SIG-M5 (cell line): ENCODE results near the gene TUBB4B.

Experiments
- DNase-seq: peaks from one replicate; lab custom pipeline; 2025; lab: John Stamatoyannopoulos, UW

The TUBB4B gene

GRCh38 chr9:137212520-137212919 lies 28.6 kb upstream of the TUBB4B start:
- DNase-seq = no peak

GRCh38 chr9:137213160-137214060 lies 27.7 kb upstream of the TUBB4B start:
- DNase-seq = no peak

DNA sequence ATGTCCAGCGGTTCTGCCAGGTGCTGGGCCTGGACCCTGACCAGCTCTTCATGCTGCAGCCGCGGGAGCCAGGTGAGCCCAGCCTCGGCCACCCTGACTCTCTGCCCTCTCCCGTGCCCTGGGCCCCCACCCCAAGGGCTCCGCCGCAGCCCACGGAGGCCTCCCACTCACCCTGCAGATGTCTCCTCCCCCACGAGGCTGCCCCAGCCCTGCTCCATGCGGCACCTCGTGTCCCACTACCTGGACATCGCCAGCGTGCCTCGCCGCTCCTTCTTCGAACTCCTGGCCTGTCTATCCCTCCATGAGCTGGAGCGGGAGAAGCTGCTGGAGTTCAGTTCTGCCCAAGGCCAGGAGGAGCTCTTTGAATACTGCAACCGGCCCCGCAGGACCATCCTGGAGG lies 26.5 kb upstream of the TUBB4B start:
- no peak for DNase-seq

GRCh38 chr9:137215196-137215986 lies 25.7 kb upstream of the TUBB4B start:
- no peak for DNase-seq

DNA sequence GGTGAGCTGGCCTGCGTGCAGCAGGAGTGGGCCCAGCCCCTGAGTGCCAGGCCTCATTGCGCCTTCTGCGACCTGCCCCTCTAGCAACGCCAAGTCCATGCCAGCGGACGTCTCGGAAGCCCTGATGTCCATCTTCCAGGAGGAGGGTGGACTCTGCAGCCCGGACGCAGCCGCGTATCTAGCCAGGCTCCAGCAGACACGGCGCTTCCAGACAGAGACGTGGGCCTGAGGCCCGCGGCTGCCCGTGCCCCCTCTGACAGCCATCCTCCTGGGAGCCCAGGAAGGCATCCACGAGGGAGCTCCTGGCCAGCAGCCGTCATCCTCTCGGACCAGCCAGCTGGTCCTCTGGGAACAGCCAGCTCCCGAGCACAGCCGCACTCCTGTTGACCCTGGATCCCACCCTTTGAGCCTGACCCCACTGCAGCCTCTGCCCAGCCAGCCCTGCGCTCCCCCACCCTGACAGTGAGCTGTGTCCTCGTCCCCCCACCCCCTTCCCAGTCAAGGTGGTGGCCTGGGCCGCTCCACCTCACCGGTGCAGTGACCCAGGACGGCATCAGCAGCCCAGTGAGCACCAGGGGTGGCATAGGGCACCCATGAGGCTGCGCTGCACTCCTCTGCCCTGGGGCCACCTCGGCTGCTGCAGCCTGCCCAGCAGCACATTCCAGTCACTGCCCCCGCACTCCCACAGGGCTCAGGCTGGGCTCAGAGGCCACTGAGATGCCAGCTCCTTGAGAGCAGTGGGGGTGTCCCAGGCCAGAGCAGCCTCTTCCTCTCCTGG lies 24.7 kb upstream of the TUBB4B start:
- no peak for DNase-seq

DNA sequence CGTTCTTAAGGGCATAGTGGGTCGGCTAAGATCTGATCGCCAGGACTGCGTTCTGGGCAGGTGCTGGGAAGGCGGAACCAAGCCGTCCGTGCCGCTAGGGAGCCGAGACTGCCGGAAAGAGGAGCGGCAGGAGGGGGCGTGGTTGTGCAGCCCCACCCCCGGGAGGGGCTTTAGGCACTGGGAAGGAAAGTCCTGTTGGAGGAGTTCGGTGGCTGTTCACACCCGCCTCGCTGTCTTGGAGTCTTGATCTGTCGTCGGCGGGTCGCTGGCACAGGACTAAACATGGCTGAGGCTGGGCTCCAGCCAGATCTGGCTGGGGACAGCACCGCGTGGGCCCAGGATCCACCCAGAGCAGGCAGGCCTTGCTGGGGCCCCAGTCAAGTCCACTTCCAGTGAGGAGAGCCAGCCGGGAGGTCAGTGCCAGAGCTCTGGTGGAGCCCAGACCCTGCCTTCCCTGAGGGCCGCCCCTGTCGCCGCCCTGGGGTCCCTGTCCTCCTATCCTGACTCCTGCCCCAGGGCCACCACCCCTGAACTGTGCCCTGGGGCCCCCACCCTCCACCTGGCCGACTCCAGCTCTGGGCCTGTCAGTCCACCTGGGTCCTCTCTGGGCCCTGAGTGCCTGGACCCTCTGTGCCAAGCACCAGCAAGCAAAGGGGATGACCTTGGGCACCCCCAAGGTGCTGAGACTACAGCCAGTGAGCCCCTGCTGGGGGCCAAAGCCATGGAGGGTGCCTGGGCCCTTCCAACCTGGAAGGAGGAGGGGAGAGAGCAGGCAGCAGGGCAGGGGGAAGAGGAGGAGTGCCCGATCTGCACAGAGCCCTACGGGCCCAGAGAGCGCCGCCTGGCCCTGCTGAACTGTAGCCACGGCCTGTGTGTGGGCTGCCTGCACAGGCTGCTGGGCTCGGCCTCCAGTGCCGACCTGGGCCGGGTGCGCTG lies 23.5 kb upstream of the TUBB4B start:
- DNase-seq = no peak

DNA sequence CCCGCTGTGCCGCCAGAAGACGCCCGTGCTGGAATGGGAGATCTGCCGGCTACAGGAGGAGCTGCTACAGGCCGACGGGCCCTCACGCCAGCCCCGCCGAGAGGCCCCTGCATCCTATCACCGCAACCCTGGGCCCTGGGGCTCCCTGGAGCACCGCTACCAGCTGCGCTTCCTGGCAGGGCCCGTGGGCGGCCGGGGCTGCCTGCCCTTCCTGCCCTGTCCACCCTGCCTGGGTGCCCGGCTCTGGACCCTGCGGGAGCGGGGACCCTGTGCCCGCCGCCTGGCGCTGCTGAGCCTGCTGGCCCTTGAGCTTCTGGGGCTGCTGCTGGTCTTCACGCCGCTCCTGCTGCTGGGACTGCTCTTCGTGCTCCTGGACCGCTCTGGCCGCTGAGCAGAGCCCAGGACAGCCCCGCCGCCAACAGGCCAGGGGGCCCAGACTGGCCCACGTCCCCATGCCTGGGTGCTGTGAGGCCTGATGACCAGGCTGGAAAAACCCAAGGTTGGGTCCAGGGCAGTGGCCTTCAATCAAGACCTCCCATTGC lies 22.8 kb upstream of the TUBB4B start:
- DNase-seq = no peak

DNA sequence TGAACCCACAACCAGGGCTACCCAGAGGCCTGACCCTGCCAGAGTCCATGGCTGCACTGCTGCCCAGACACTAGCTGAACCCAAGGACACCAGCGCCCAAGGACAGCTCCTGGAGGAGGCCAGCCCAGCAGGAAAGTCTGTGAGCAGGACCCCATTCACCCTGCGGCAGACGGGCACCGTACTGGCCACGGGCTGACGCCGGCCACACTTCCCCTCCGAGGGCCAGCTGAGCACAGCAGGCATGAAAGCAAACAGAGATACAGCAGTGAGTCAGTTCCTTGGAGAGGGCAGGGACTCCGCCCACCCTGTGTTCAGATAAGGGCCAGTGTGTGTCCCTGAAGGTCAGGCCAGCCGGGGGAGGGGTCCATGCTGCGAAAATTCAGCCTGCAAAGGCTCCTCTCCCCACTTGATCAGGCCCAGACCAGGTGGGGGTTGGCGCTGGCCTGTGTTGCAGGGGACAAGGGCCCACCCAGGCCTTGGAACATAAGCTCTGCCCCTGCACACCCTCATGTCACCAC lies 22.3 kb upstream of the TUBB4B start:
- no peak for DNase-seq

DNA sequence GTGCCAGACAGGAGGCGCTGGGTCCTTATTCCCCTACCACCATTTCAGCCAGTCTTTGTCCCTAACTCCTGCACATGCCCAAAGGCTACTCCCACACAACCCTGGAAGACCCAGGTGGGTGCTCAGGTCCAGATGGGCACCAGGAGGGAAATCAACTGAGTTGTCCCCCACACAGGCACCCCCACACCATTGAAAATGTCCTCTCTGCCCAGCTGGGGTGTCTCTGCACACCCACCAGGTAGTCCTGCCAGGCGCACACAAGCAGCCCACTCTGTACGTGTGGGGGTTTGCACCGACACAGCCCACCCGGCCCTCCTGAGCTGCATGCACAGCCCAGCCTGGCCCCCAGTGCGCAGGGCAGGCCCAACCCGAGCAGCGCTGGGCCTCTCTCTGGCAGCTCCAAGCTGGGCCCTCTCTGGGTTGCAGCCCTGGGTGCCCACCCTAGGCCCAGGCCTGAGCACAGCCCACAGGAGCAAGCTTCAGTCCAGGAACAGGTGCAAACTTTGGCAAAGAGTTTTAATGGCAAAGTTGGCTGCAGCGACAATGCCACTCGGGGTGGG lies 21.2 kb upstream of the TUBB4B start:
- DNase-seq = no peak

GRCh38 chr9:137220317-137221094 lies 20.6 kb upstream of the TUBB4B start:
- no peak for DNase-seq

DNA sequence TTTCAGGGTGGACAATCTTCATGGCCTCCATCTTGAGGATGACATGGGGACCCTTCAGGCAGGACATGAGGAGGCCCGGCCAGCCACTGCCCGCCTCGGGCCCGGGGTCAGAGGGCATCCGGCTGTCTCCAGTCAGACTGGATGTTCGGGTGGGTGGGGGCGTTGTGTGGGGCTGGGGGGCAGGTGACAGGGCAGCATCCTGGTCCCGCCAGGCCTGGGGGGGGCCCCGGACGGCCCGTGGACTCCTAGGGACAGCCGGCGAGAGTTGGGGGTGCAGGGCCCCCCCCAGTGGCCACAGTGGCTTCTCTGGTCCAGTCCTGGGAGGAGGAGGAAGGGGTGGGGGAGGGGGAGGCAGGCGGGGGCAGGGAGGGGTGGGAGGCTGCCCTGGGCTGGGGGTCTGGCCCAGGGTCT lies 20.0 kb upstream of the TUBB4B start:
- DNase-seq = no peak

- DNase-seq = no peak
Observed at GRCh38 chr9:137221506-137222111, 19.5 kb upstream of the TUBB4B start.

GRCh38 chr9:137222190-137223077 lies 18.7 kb upstream of the TUBB4B start, which contains the start of gene RNF208:
Gene RNF208, minus strand, starts transcription at chr9:137222240. Its CDS starts 1,028 bp downstream, at chr9:137221212.
- DNase-seq = no peak

- DNase-seq = peak; percentile 92
Observed at GRCh38 chr9:137223078-137223970, 17.8 kb upstream of the TUBB4B start.

- DNase-seq = no peak
Observed at GRCh38 chr9:137224830-137225694, 16.0 kb upstream of the TUBB4B start, which contains the start of gene CYSRT1. Gene CYSRT1, plus strand, starts transcription at chr9:137225174. Its CDS starts 448 bp downstream, at chr9:137225622.
